GM12878 (cell line): ENCODE measurements around the gene THAP6. TPM values are rescaled to one million over a fixed set of nuclear protein-coding genes. Genes with fewer than 3 reads are reported as not detected.

Experiments used
- ATAC-seq: fragments of 200-7000 bp; cut with Tn5 transposase; 3 replicates; pipeline ENCODE4 v1.9.1; 2020; ENCODE audit warnings: mild to moderate bottlenecking, moderate library complexity
- BruUV-seq: library from RNA; stranded (reverse); fragments of 400-500 nt; replicated peaks from 2 replicates; lab custom pipeline; 2021; lab: Mats Ljungman, UMichigan
- CTCF ChIA-PET: fragments of 300-600 bp; sonication (Branson Sonifier 250); formaldehyde crosslinking; extraction: SDS; loops from one replicate; lab custom pipeline; 2021; ENCODE audit warnings: inconsistent platforms; lab: Yijun Ruan, JAX
- POLR2A ChIA-PET: fragments of 350-600 bp; formaldehyde crosslinking; extraction: SDS; loops from one replicate; lab custom pipeline; 2021; ENCODE audit warnings: inconsistent platforms; lab: Charles Lee
- RAD21 ChIA-PET: fragments of 300-600 bp; sonication (Branson Sonifier 250); formaldehyde crosslinking; loops from one replicate; lab custom pipeline; 2023; ENCODE audit warnings: antibody characterized with exemption; ENCODE audit not compliant: unreplicated experiment; lab: Charles Lee
- SMC1A ChIA-PET: fragments of 300-600 bp; sonication (Branson Sonifier 250); formaldehyde crosslinking; loops from one replicate; lab custom pipeline; 2023; ENCODE audit not compliant: unreplicated experiment, uncharacterized antibody; lab: Charles Lee
- DNase-seq: peaks from one replicate; pipeline ENCODE4 v3.0.0-alpha.2; 2011; ENCODE audit warnings: low read depth, low spot score
- FAIRE-seq: peaks from 3 replicates; lab custom pipeline; 2011; peaks lifted over from hg19 to GRCh38; lab: Jason Lieb, UNC
- H2AFZ ChIP-seq: 2 replicates; pipeline ENCODE4 v1.6.0; 2011; ENCODE audit warnings: low read depth, low read length, control low read depth; ENCODE audit not compliant: control insufficient read depth
- H3K27ac ChIP-seq: 2 replicates; pipeline ENCODE4 v1.5.1; 2011; ENCODE audit warnings: control low read depth; ENCODE audit not compliant: control insufficient read depth, insufficient read depth
- H3K27me3 ChIP-seq, 2 experiments: replicated peaks in 1 of 2; 2 replicates each; pipeline versions ENCODE4 v1.6.0 to v1.6.1; 2011; ENCODE audit warnings: low read length in 1 of 2; ENCODE audit not compliant: control insufficient read depth in 2 of 2, insufficient read depth in 2 of 2
- H3K36me3 ChIP-seq, 2 experiments: 2 replicates each; pipeline ENCODE4 v1.5.1; 2011; ENCODE audit warnings: low read length in 1 of 2; ENCODE audit not compliant: control insufficient read depth in 2 of 2, insufficient read depth in 2 of 2
- H3K4me1 ChIP-seq: 2 replicates; pipeline ENCODE4 v1.6.1; 2011; ENCODE audit warnings: mild to moderate bottlenecking, low read length, moderate library complexity, mixed read lengths; ENCODE audit not compliant: control insufficient read depth, insufficient read depth
- H3K4me2 ChIP-seq: 2 replicates; pipeline ENCODE4 v1.6.0; 2011; ENCODE audit warnings: control low read depth; ENCODE audit not compliant: control insufficient read depth, insufficient read depth
- H3K4me3 ChIP-seq: fragments of 200-600 bp; sonication (generic); 2 replicates; pipeline ENCODE4 v1.5.1; 2016
- H3K79me2 ChIP-seq: 2 replicates; pipeline ENCODE4 v1.6.0; 2011; ENCODE audit warnings: low read length; ENCODE audit not compliant: control insufficient read depth, insufficient read depth
- H3K9ac ChIP-seq: 2 replicates; pipeline ENCODE4 v1.8.0; 2011; ENCODE audit warnings: low read length, control low read depth, mixed read lengths; ENCODE audit not compliant: control insufficient read depth, insufficient read depth
- H3K9me3 ChIP-seq: replicated peaks from 3 replicates; pipeline ENCODE4 v1.5.1; 2011; ENCODE audit warnings: mild to moderate bottlenecking, low read length; ENCODE audit not compliant: control insufficient read depth, insufficient read depth
- H4K20me1 ChIP-seq: 2 replicates; pipeline ENCODE4 v1.6.0; 2011; ENCODE audit not compliant: control insufficient read depth, insufficient read depth
- ASH2L ChIP-seq: fragments of 300-600, 200-600 bp; sonication (generic); IDR thresholded peaks from 2 replicates; pipeline ENCODE4 v1.6.1; 2017; ENCODE audit warnings: low read depth, mild to moderate bottlenecking, borderline replicate concordance
- EGR1 ChIP-seq, 2 experiments: IDR thresholded peaks; 1 replicate in 1 of 2; 2 replicates in 1 of 2; pipeline ENCODE4 v1.6.1; 2011 to 2012; ENCODE audit warnings: low read depth in 2 of 2, low read length in 2 of 2, borderline replicate concordance in 1 of 2, mild to moderate bottlenecking in 1 of 2, moderate library complexity in 1 of 2
- EZH2 ChIP-seq: IDR thresholded peaks from 2 replicates; pipeline ENCODE4 v1.6.1; 2012; ENCODE audit warnings: low read depth, mild to moderate bottlenecking, control low read depth, inconsistent platforms, low read length, borderline replicate concordance; ENCODE audit not compliant: control insufficient read depth
- FOXK2 ChIP-seq: fragments of 450-650 bp; IDR thresholded peaks from 2 replicates; pipeline ENCODE4 v1.6.1; 2017; ENCODE audit warnings: mild to moderate bottlenecking, moderate library complexity
- FOXM1 ChIP-seq: IDR thresholded peaks from 2 replicates; pipeline ENCODE4 v1.6.1; 2012; ENCODE audit warnings: low read depth, mild to moderate bottlenecking, inconsistent platforms, low read length, moderate library complexity
- HCFC1 ChIP-seq: fragments of 150-350 bp; IDR thresholded peaks from 2 replicates; pipeline ENCODE4 v1.6.1; 2014; ENCODE audit warnings: low read length
- MTA3 ChIP-seq: IDR thresholded peaks from 2 replicates; pipeline ENCODE4 v1.6.1; 2012; ENCODE audit warnings: low read length, inconsistent platforms, borderline replicate concordance
- MYB ChIP-seq: fragments of 150-350 bp; IDR thresholded peaks from 2 replicates; pipeline ENCODE4 v1.6.1; 2014; ENCODE audit warnings: mild to moderate bottlenecking, low read depth, low read length, borderline replicate concordance
- NR2C1 ChIP-seq: fragments of 450-650 bp; IDR thresholded peaks from 2 replicates; pipeline ENCODE4 v1.6.1; 2017; ENCODE audit warnings: antibody characterized with exemption, mild to moderate bottlenecking, moderate library complexity
- NR2C2 ChIP-seq: IDR thresholded peaks from 2 replicates; pipeline ENCODE4 v1.6.1; 2011; ENCODE audit warnings: borderline replicate concordance, low read depth; ENCODE audit not compliant: control insufficient read depth, insufficient read length
- POLR2AphosphoS5 ChIP-seq: IDR thresholded peaks from 2 replicates; pipeline ENCODE4 v1.6.1; 2011; ENCODE audit warnings: mild to moderate bottlenecking, low read length, inconsistent platforms
- RAD21 ChIP-seq: IDR thresholded peaks from 2 replicates; pipeline ENCODE4 v1.6.1; 2011; ENCODE audit warnings: mild to moderate bottlenecking, low read depth, low read length, moderate library complexity; ENCODE audit not compliant: insufficient read depth
- RAD51 ChIP-seq: fragments of 450-650 bp; IDR thresholded peaks from 2 replicates; pipeline ENCODE4 v1.6.1; 2016; ENCODE audit warnings: moderate library complexity, mild to moderate bottlenecking, inconsistent platforms
- WGBS: methylation state at CpG from one replicate; pipeline ENCODE4 v1.1.6; 2016; ENCODE audit warnings: low lambda C conversion rate; ENCODE audit not compliant: insufficient replicate concordance, insufficient coverage; ENCODE audit errors: missing lambda C conversion rate; 5-methylcytosine and 5-hydroxymethylcytosine counted together
- in situ Hi-C: fragments of 300-500 bp; cut with MboI; formaldehyde crosslinking; loops from 9 replicates; pipeline ENCODE4 v1.14.3; 2018; ENCODE audit warnings: mixed read lengths
- intact Hi-C: fragments of 100-400 bp; cut with micrococcal nuclease; formaldehyde crosslinking; loops from one replicate; pipeline ENCODE4 v1.14.2; 2022; ENCODE audit not compliant: unreplicated experiment
- polyA plus RNA-seq, 11 experiments: library from polyadenylated mRNA; depleted of rRNA in 4 of 11; unstranded in 6 of 11; stranded (reverse) in 5 of 11; fragments of >200 nt; fragmentation: Nextera tagmentation in 4 of 11; fragmentation: Illumina TruSeq in 1 of 11; extraction: Ambion mirVana in 4 of 11; extraction: Trizol in 1 of 11; gene quantifications; 1 replicate in 1 of 11; 2 replicates in 10 of 11; pipeline versions ENCODE4 v1.2.1 to v1.2.3, GENCODE V29; 2011 to 2016; ENCODE audit warnings: inconsistent platforms in 2 of 11, missing spikeins in 2 of 11, low read depth in 1 of 11
- total RNA-seq, 4 experiments: library from RNA; depleted of rRNA in 3 of 4; stranded (reverse); fragments of >200 nt in 3 of 4; fragmentation: Illumina TruSeq in 1 of 4; extraction: Trizol in 1 of 4; gene quantifications; 2 replicates each; pipeline versions ENCODE4 v1.2.1 to v1.2.3, GENCODE V29; 2013 to 2021
- TF ChIP-seq, protein P1 (sequence below): fragments of 450-650 bp; IDR thresholded peaks from 2 replicates; pipeline ENCODE4 v1.6.1; 2017; ENCODE audit warnings: mild to moderate bottlenecking

Gene THAP6
- total and polyA plus RNA-seq, 10 of the 15 experiments (the other 5 are each of a cell fraction or from before 2014, with no cell fraction given) = 8.9 to 21.9 (median 12.8) TPM

DNA sequence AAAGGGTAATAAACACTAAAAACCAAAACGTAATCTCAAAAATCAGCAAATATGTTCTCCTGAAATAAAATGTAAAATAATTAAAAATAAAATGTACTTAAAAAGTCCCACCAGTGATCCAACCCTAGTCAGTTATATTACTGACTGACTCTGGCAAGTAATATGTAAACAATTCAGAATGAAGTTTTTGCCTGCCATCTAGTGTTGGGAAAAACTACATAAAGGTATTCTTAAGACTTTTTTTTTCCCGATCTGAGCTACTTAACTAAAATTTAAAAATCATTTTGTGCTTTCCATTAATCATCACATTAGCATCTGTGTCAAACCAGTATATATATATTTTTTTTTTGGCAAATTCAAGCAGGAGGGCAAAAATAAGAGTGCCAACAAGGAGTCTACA, 24.1 kb upstream of the THAP6 start:
- H3K36me3 ChIP-seq = peaks cover 5 to 17% of the 10 kb centered on the region in 2 experiments
- WGBS = 100% methylated on average over 2 of the region's 2 CpGs
- H4K20me1 ChIP-seq = no peaks in the 10 kb centered on the region
- no peak overlapping the region for H3K4me3 ChIP-seq
- ChIA-PET RAD21 (interaction anchor here (1.0 to 2.1 kb wide), 5 partner anchors 10 to 616 kb away, joined by 3 to 6 read pairs (median 4); no protein-coding TSS in a partner anchor), SMC1A (interaction anchor here (1.2 to 1.6 kb wide), 5 partner anchors 15 to 618 kb away, joined by 3 to 4 read pairs (median 4); partner anchors contain the start of genes RCHY1 and THAP6), CTCF (interaction anchor here (0.6 to 2.0 kb wide), 8 partner anchors 8 to 1076 kb away, joined by 3 to 10 read pairs (median 4); no protein-coding TSS in a partner anchor), POLR2A (no interaction called here)
- H3K27me3 ChIP-seq = no peaks in the 10 kb centered on the region
- H3K9ac ChIP-seq = no peak overlapping the region
- no peak for FAIRE-seq
- no peak for ATAC-seq
- no peaks in the 10 kb centered on the region for H3K4me1 ChIP-seq
- TF ChIP-seq RAD51 (no peak), MYB (no peak), FOXK2 (no peak), RAD21 (peak; percentile 34; the same call in 1 of the 2 replicates)
- intact Hi-C loops = loop anchor here (5.0 kb wide), 2 partner anchors 558 to 613 kb away; partner anchors contain the start of gene PARM1
- no peak for DNase-seq
- BruUV-seq = no TSS peak
- H3K27ac ChIP-seq = no peak overlapping the region
- no peak overlapping the region for H3K4me2 ChIP-seq
- H3K79me2 ChIP-seq = no peaks in the 10 kb centered on the region; the same call in 1 of the 2 replicates
- in situ Hi-C loops = no loop called here
- H2AFZ ChIP-seq = no peak overlapping the region
- H3K9me3 ChIP-seq = no peaks in the 10 kb centered on the region

DNA sequence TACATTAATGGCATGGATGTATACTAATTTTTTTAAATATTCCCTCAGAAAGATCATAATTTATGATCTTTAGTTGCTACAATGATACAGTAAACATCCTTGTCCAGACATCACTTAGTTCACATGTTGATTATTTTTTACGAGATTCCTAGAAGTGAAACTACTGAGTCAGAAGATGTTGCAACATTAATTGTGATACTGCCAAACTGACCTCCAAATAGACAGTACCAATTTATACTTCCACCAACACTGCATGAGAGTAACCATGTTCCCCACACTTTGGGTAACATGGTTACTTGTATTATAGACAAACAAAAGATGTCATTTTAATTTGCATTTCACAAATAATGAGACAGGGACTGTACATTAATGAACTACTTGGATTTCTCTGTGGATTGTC, 19.7 kb upstream of the THAP6 start:
- H3K4me1 ChIP-seq = no peaks in the 10 kb centered on the region
- peaks cover 7% of the 10 kb centered on the region; the same call in 2 of the 3 replicates for H3K9me3 ChIP-seq
- no peaks in the 10 kb centered on the region for H4K20me1 ChIP-seq
- TF ChIP-seq FOXM1 (no peak), HCFC1 (no peak), ASH2L (no peak), EGR1 (IDR thresholded peaks at IDR 0.05; ENCODE audit: borderline replicate concordance in 1 of 2, low read depth in 2 of 2, low read length in 2 of 2) (no peak), POLR2AphosphoS5 (no peak), NR2C2 (no peak), FOXK2 (no peak), MTA3 (no peak), EZH2 (no peak), NR2C1 (no peak)
- TF ChIP-seq, protein P1, sequence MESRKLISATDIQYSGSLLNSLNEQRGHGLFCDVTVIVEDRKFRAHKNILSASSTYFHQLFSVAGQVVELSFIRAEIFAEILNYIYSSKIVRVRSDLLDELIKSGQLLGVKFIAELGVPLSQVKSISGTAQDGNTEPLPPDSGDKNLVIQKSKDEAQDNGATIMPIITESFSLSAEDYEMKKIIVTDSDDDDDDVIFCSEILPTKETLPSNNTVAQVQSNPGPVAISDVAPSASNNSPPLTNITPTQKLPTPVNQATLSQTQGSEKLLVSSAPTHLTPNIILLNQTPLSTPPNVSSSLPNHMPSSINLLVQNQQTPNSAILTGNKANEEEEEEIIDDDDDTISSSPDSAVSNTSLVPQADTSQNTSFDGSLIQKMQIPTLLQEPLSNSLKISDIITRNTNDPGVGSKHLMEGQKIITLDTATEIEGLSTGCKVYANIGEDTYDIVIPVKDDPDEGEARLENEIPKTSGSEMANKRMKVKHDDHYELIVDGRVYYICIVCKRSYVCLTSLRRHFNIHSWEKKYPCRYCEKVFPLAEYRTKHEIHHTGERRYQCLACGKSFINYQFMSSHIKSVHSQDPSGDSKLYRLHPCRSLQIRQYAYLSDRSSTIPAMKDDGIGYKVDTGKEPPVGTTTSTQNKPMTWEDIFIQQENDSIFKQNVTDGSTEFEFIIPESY = no peak
- DNase-seq (no peak), FAIRE-seq (peak; percentile 31), ATAC-seq (peak; percentile 61)
- H3K79me2 ChIP-seq = peaks cover 3% of the 10 kb centered on the region
- no peaks in the 10 kb centered on the region for H3K27me3 ChIP-seq
- ChIA-PET CTCF (interaction anchor here (1.0 to 1.7 kb wide), 3 partner anchors 9 to 620 kb away, joined by 4 to 7 read pairs (median 7); no protein-coding TSS in a partner anchor), RAD21 (no interaction called here), POLR2A (no interaction called here), SMC1A (interaction anchor here (0.7 to 2.0 kb wide), 3 partner anchors 9 to 12 kb away, joined by 3 to 5 read pairs (median 4); no protein-coding TSS in a partner anchor)
- H3K9ac ChIP-seq = no peak overlapping the region
- 4% methylated on average over 1 of the region's 1 CpG for WGBS
- no peak overlapping the region for H3K4me3 ChIP-seq
- no peak overlapping the region for H3K4me2 ChIP-seq
- H3K27ac ChIP-seq = no peak overlapping the region
- no TSS peak for BruUV-seq
- intact Hi-C loops (loop anchor here (5.0 kb wide), 2 partner anchors 562 to 617 kb away; partner anchors contain the start of gene PARM1), in situ Hi-C loops (no loop called here)
- no peak overlapping the region for H2AFZ ChIP-seq
- H3K36me3 ChIP-seq = peaks cover 2 to 15% of the 10 kb centered on the region in 2 experiments
